Vagina (tissue), 2 donors: Measurements from ENCODE around the gene SLC25A18. TPM values are rescaled to one million over a fixed set of nuclear protein-coding genes. Genes with fewer than 3 reads are reported as not detected.

Experiments used
- DNase-seq, 2 donors: peaks; one replicate each; pipeline ENCODE4 v3.0.0-alpha.2; 2017; ENCODE audit errors: extremely low spot score in 2 of 2
- H3K27ac ChIP-seq: fragments of 200-600 bp; sonication (generic); one replicate; pipeline ENCODE4 v1.5.1; 2019
- H3K27me3 ChIP-seq: fragments of 200-600 bp; sonication (generic); one replicate; pipeline ENCODE4 v1.5.1; 2019
- H3K36me3 ChIP-seq, 2 donors: fragments of 200-600 bp; sonication (generic); one replicate each; pipeline ENCODE4 v1.5.1; 2017 to 2019
- H3K4me1 ChIP-seq: fragments of 200-600 bp; sonication (generic); one replicate; pipeline ENCODE4 v1.5.1; 2019
- H3K4me3 ChIP-seq, 2 donors: fragments of 200-600 bp; sonication (generic); 1 replicate in 1 of 2; 2 replicates in 1 of 2; pipeline ENCODE4 v1.5.1; 2016 to 2019
- H3K9me3 ChIP-seq: fragments of 200-600 bp; sonication (generic); one replicate; pipeline ENCODE4 v1.5.1; 2019
- POLR2A ChIP-seq, 2 donors: fragments of 450-650 bp; IDR thresholded peaks; one replicate each; pipeline ENCODE4 v1.6.1; 2017; ENCODE audit warnings: antibody characterized with exemption in 2 of 2, mild to moderate bottlenecking in 2 of 2, moderate library complexity in 2 of 2
- POLR2AphosphoS5 ChIP-seq, 2 donors: sonication (generic); formaldehyde crosslinking; IDR thresholded peaks; one replicate each; pipeline ENCODE4 v1.9.0; 2017; ENCODE audit warnings: antibody characterized with exemption in 2 of 2, mild to moderate bottlenecking in 2 of 2, low read depth in 1 of 2; ENCODE audit not compliant: insufficient read depth in 1 of 2
- intact Hi-C: fragments of 100-400 bp; cut with DNase I; formaldehyde crosslinking; loops from one replicate; pipeline ENCODE4 v1.15.1; 2023
- total RNA-seq: library from RNA; depleted of rRNA; stranded (reverse); fragments of >200 nt; gene quantifications from one replicate; pipeline ENCODE4 v1.2.3, GENCODE V29; 2016
- TF ChIP-seq, protein P1 (sequence below), 3 experiments: fragments of 450-650 bp in 2 of 3; fragments of 200-600 bp in 1 of 3; sonication (generic) in 1 of 3; IDR thresholded peaks; one replicate each; pipeline ENCODE4 v1.5.1; 2017 to 2019; ENCODE audit warnings: antibody characterized with exemption in 3 of 3, mild to moderate bottlenecking in 2 of 3, moderate library complexity in 2 of 3

The SLC25A18 gene
- total RNA-seq, 1 donor from 2014 or later, result 5.9 TPM

DNA sequence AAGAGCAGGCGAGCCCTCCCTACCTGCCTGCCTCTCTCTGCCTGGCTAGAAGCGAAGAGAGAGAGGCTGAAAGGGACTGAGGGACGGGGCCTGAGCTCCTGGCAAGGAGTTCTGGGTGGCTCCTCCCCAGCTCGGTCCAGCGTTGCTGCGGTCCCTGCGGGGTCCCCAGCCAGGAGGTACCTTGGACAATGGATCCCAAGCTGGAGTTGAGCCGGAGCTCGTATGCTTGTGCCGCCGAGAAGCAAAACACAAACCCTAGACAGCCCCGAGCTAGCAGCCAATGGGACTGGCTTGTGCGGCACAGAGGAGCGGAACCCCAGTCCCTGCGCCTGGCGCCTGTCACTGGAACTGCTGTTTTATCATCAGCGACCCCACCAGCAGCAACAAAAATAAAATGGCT lies 18.3 kb downstream of the SLC25A18 start:
- no peaks in the 10 kb centered on the region for H3K9me3 ChIP-seq
- no peaks in the 10 kb centered on the region for H3K36me3 ChIP-seq
- H3K4me1 ChIP-seq, result no peaks in the 10 kb centered on the region
- intact Hi-C loops, result no loop called here
- no peak for TF ChIP-seq POLR2AphosphoS5 (IDR thresholded peaks at IDR 0.05; ENCODE audit: insufficient read depth in 1 of 2, low read depth in 1 of 2)
- TF ChIP-seq, protein P1, sequence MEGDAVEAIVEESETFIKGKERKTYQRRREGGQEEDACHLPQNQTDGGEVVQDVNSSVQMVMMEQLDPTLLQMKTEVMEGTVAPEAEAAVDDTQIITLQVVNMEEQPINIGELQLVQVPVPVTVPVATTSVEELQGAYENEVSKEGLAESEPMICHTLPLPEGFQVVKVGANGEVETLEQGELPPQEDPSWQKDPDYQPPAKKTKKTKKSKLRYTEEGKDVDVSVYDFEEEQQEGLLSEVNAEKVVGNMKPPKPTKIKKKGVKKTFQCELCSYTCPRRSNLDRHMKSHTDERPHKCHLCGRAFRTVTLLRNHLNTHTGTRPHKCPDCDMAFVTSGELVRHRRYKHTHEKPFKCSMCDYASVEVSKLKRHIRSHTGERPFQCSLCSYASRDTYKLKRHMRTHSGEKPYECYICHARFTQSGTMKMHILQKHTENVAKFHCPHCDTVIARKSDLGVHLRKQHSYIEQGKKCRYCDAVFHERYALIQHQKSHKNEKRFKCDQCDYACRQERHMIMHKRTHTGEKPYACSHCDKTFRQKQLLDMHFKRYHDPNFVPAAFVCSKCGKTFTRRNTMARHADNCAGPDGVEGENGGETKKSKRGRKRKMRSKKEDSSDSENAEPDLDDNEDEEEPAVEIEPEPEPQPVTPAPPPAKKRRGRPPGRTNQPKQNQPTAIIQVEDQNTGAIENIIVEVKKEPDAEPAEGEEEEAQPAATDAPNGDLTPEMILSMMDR (IDR thresholded peaks at IDR 0.05), result no peak
- no peak for TF ChIP-seq POLR2A (IDR thresholded peaks at IDR 0.05)
- no peak overlapping the region for H3K27ac ChIP-seq
- no peaks in the 10 kb centered on the region for H3K27me3 ChIP-seq
- DNase-seq, result no peak
- H3K4me3 ChIP-seq, result no peak overlapping the region

DNA sequence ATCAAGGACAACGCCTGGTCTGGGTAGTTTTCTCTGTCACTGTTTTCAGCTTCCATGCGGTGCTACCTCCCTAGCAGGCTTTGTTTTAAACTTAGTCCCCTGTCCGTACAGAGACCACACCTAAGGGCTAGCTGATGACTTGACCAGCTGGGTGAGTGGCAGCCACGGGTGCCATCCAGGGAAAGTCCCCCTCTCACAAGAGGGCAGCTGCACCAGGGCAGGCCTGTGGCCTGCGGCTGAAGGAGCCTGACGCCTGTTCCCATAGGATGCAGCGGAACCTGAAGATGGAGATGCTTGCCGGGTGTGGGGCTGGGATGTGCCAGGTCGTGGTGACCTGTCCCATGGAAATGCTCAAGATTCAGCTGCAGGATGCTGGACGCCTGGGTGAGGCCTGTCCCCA lies 19.9 kb downstream of the SLC25A18 start:
- Histone ChIP-seq H3K27ac (no peak overlapping the region), H3K4me3 (no peak overlapping the region), H3K9me3 (no peaks in the 10 kb centered on the region), H3K4me1 (no peaks in the 10 kb centered on the region), H3K36me3 (no peaks in the 10 kb centered on the region), H3K27me3 (no peaks in the 10 kb centered on the region)
- no peak for TF ChIP-seq POLR2A (IDR thresholded peaks at IDR 0.05)
- TF ChIP-seq, protein P1 (IDR thresholded peaks at IDR 0.05), result no peak
- no peak for TF ChIP-seq POLR2AphosphoS5 (IDR thresholded peaks at IDR 0.05; ENCODE audit: insufficient read depth in 1 of 2, low read depth in 1 of 2)
- intact Hi-C loops, result no loop called here
- DNase-seq, result no peak

DNA sequence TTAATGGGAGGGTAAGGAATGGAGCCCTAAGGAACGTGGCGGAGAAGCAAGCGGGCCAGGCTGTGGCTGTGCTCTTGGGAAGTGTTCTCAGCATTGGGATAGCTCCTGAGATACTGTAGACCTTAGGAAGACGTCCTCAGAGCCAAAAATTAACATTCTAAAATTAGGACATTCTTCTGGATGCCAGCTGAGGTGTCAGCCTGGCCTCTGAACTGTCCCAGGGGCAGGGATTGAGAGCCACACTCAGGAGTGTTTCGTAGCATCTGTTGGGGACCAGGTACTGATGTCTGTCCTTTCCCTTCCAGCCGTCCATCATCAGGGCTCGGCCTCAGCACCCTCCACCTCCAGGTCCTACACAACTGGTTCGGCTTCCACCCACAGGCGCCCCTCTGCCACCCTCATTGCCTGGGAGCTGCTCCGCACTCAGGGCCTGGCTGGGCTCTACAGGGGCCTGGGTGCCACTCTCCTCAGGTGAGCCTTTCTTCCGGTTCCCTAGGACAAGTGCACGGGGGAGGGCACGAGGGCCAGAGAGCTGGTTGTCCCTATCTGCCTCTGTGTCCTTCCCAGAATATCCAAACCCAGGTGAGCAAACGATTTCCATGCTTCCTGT lies 23.6 kb downstream of the SLC25A18 start:
- H3K9me3 ChIP-seq, result no peaks in the 10 kb centered on the region
- TF ChIP-seq, protein P1 (IDR thresholded peaks at IDR 0.05), result no peak
- TF ChIP-seq POLR2AphosphoS5 (IDR thresholded peaks at IDR 0.05; ENCODE audit: insufficient read depth in 1 of 2, low read depth in 1 of 2), result no peak
- TF ChIP-seq POLR2A (IDR thresholded peaks at IDR 0.05), result no peak
- no peak for DNase-seq
- no peak overlapping the region for H3K27ac ChIP-seq
- peaks cover 0 to 22% of the 10 kb centered on the region in 2 donors for H3K36me3 ChIP-seq
- H3K4me1 ChIP-seq, result no peaks in the 10 kb centered on the region
- intact Hi-C loops, result no loop called here
- H3K4me3 ChIP-seq, result no peak overlapping the region
- no peaks in the 10 kb centered on the region for H3K27me3 ChIP-seq

DNA sequence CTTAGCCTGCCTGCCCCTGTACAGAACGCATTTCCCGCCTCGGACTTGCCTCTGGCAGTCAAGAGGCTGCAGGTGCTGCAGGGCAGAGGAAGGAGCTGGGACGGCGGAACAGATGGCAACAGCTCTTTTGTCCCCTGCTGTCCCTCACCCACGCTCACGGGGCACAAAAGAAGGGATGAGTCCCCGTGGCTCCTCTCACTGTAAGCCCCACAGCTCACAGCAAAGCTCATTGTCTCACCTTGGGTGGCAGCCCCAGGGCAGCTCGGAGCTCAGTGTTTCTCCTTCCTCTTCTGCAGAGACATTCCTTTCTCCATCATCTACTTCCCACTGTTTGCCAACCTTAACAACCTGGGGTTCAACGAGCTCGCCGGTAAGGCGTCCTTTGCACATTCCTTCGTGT lies 24.3 kb downstream of the SLC25A18 start:
- H3K36me3 ChIP-seq, result peaks cover 0 to 28% of the 10 kb centered on the region in 2 donors

DNA sequence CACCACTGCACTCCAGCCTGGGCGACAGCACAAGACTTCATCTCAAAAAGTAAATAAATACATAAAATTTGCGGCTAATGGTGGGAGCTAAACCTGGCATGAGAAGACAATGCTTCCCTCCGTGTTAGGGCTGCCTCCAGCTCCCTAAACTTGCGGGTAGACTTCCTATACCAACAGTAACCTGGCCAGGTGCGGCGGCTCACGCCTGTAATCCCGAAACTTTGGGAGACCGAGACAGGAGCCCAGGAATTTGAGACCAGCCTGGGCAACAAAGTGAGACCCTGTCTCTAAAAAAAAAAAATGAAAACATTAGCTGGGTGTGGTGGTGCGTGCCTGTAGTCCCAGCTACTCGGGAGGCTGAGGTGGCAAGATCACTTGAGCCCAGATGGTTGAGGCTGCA lies 25.3 kb downstream of the SLC25A18 start:
- Histone ChIP-seq H3K4me3 (no peak overlapping the region), H3K27me3 (no peaks in the 10 kb centered on the region), H3K9me3 (no peaks in the 10 kb centered on the region), H3K4me1 (no peaks in the 10 kb centered on the region), H3K36me3 (peaks cover 0 to 38% of the 10 kb centered on the region in 2 donors), H3K27ac (no peak overlapping the region)
- intact Hi-C loops, result no loop called here
- DNase-seq, result no peak
- TF ChIP-seq POLR2AphosphoS5 (IDR thresholded peaks at IDR 0.05; ENCODE audit: insufficient read depth in 1 of 2, low read depth in 1 of 2) (no peak), POLR2A (IDR thresholded peaks at IDR 0.05) (no peak)
- TF ChIP-seq, protein P1 (IDR thresholded peaks at IDR 0.05), result no peak

More for the DNA sequence above, 24.3 kb downstream of the SLC25A18 start:
- TF ChIP-seq, protein P1 (IDR thresholded peaks at IDR 0.05), result no peak
- TF ChIP-seq POLR2AphosphoS5 (IDR thresholded peaks at IDR 0.05; ENCODE audit: insufficient read depth in 1 of 2, low read depth in 1 of 2), result no peak
- TF ChIP-seq POLR2A (IDR thresholded peaks at IDR 0.05), result no peak
- Histone ChIP-seq H3K27ac (no peak overlapping the region), H3K27me3 (no peaks in the 10 kb centered on the region), H3K4me1 (no peaks in the 10 kb centered on the region), H3K9me3 (no peaks in the 10 kb centered on the region), H3K4me3 (no peak overlapping the region)
- no peak for DNase-seq
- intact Hi-C loops, result no loop called here
